PC-3 (cell line): ENCODE measurements around the gene FBLIM1. TPM values are rescaled to one million over a fixed set of nuclear protein-coding genes. Genes with fewer than 3 reads are reported as not detected.

Experiments
- ATAC-seq: fragments of 200-7000 bp; cut with Tn5 transposase; 2 replicates; pipeline ENCODE4 v1.9.1; 2020; ENCODE audit warnings: mild to moderate bottlenecking, moderate library complexity
- BruUV-seq: library from RNA; stranded (reverse); fragments of 400-500 nt; replicated peaks from 2 replicates; lab custom pipeline; 2021; lab: Mats Ljungman, UMichigan
- CTCF ChIA-PET: fragments of 300-600 bp; sonication (Branson Sonifier 250); formaldehyde crosslinking; loops from one replicate; lab custom pipeline; 2022; ENCODE audit warnings: antibody characterized with exemption; lab: Charles Lee
- POLR2A ChIA-PET: fragments of 300-600 bp; sonication (Branson Sonifier 250); formaldehyde crosslinking; loops from one replicate; lab custom pipeline; 2022; ENCODE audit warnings: antibody characterized with exemption; ENCODE audit not compliant: unreplicated experiment; lab: Charles Lee
- DNase-seq: peaks from one replicate; pipeline ENCODE4 v3.0.0-alpha.2; 2015
- H2AFZ ChIP-seq: fragments of 300-600 bp; sonication (generic); 2 replicates; pipeline ENCODE4 v1.6.0; 2016; ENCODE audit warnings: antibody characterized with exemption, low read length
- H3F3A ChIP-seq: fragments of 300-600 bp; sonication (generic); one replicate; pipeline ENCODE4 v1.6.0; 2017; ENCODE audit warnings: antibody characterized with exemption, low read length, control low read depth, mild to moderate bottlenecking; ENCODE audit not compliant: unreplicated experiment
- H3K27ac ChIP-seq: fragments of 300-600 bp; sonication (generic); 2 replicates; pipeline ENCODE4 v1.5.1; 2016; ENCODE audit warnings: mild to moderate bottlenecking, low read length
- H3K27me3 ChIP-seq: fragments of 300-600 bp; sonication (generic); 2 replicates; pipeline ENCODE4 v1.6.1; 2016; ENCODE audit warnings: low read length, mixed read lengths
- H3K36me3 ChIP-seq: fragments of 300-600 bp; sonication (generic); 2 replicates; pipeline ENCODE4 v1.6.1; 2016; ENCODE audit warnings: low read depth, mixed run types, low read length, mixed read lengths
- H3K4me1 ChIP-seq: fragments of 300-600 bp; sonication (generic); 2 replicates; pipeline ENCODE4 v1.5.1; 2016; ENCODE audit warnings: low read length; ENCODE audit not compliant: insufficient read depth
- H3K4me2 ChIP-seq: fragments of 300-600 bp; sonication (generic); 2 replicates; pipeline ENCODE4 v1.6.0; 2016; ENCODE audit warnings: low read length
- H3K4me3 ChIP-seq: fragments of 300-600 bp; sonication (generic); 2 replicates; pipeline ENCODE4 v1.5.1; 2016; ENCODE audit warnings: mild to moderate bottlenecking, low read length, mixed read lengths
- H3K79me2 ChIP-seq: fragments of 300-600 bp; sonication (generic); 2 replicates; pipeline ENCODE4 v1.6.1; 2017; ENCODE audit warnings: low read length, mixed read lengths
- H3K9ac ChIP-seq: fragments of 300-600 bp; sonication (generic); 2 replicates; pipeline ENCODE4 v1.6.0; 2016; ENCODE audit warnings: mild to moderate bottlenecking, low read length
- H3K9me2 ChIP-seq: fragments of 300-600 bp; sonication (generic); replicated peaks from 2 replicates; pipeline ENCODE4 v1.6.1; 2016; ENCODE audit warnings: mixed run types, low read length, mixed read lengths
- H3K9me3 ChIP-seq: fragments of 300-600 bp; sonication (generic); 2 replicates; pipeline ENCODE4 v1.6.1; 2016; ENCODE audit warnings: low read length, mixed read lengths
- H4K20me1 ChIP-seq: fragments of 300-600 bp; sonication (generic); 2 replicates; pipeline ENCODE4 v1.6.1; 2016; ENCODE audit warnings: low read length, mixed read lengths
- CTCF ChIP-seq: fragments of 300-600 bp; sonication (generic); conservative IDR thresholded peaks from 2 replicates; pipeline ENCODE4 v1.5.1; 2017; ENCODE audit warnings: antibody characterized with exemption, low read depth, mild to moderate bottlenecking, low read length
- EZH2 ChIP-seq: fragments of 300-600 bp; sonication (generic); IDR thresholded peaks from one replicate; pipeline ENCODE4 v1.6.1; 2017; ENCODE audit warnings: antibody characterized with exemption, mild to moderate bottlenecking, low read length; ENCODE audit not compliant: unreplicated experiment
- EZH2phosphoT487 ChIP-seq: fragments of 300-600 bp; sonication (generic); IDR thresholded peaks from 2 replicates; pipeline ENCODE4 v1.6.1; 2018; ENCODE audit warnings: mild to moderate bottlenecking, antibody characterized with exemption, low read length, borderline replicate concordance
- intact Hi-C: fragments of 100-400 bp; cut with micrococcal nuclease; formaldehyde crosslinking; loops from 2 replicates; pipeline ENCODE4 v1.9.0; 2023
- total RNA-seq: library from RNA; depleted of rRNA; stranded (reverse); fragments of >200 nt; gene quantifications from 2 replicates; pipeline ENCODE4 v1.2.3, GENCODE V29; 2014

The FBLIM1 gene
- total RNA-seq, 1 experiment from 2014 or later, result 74.1 TPM

- no peaks in the 10 kb centered on the region for H3K27me3 ChIP-seq
- H3K4me1 ChIP-seq, result peaks cover 8% of the 10 kb centered on the region
- H3K4me2 ChIP-seq, result no peak overlapping the region
- DNase-seq (peak; percentile 44), ATAC-seq (peak; percentile 59)
- no peaks in the 10 kb centered on the region for H3K9me3 ChIP-seq
- H3K36me3 ChIP-seq, result no peaks in the 10 kb centered on the region
- H3K9ac ChIP-seq, result no peak overlapping the region
- no peaks in the 10 kb centered on the region for H4K20me1 ChIP-seq
- ChIA-PET CTCF (no interaction called here), POLR2A (interaction anchor here (0.6 kb wide), 1 partner anchor 888 kb away, joined by 5 read pairs; no protein-coding TSS in a partner anchor)
- H3K9me2 ChIP-seq, result no peaks in the 10 kb centered on the region
- no peak overlapping the region for H2AFZ ChIP-seq
- H3K4me3 ChIP-seq, result no peak overlapping the region
- no TSS peak for BruUV-seq
- H3F3A ChIP-seq, result no peaks in the 10 kb centered on the region
- TF ChIP-seq EZH2phosphoT487 (no peak), CTCF (no peak), EZH2 (no peak)
- H3K79me2 ChIP-seq, result no peaks in the 10 kb centered on the region
- intact Hi-C loops, result no loop called here
- H3K27ac ChIP-seq, result no peak overlapping the region
Measured at GRCh38 chr1:15808955-15809354, 50.4 kb downstream of the FBLIM1 start.

- POLR2A ChIA-PET, result no interaction called here
- no peak for TF ChIP-seq CTCF
- no peak for TF ChIP-seq EZH2
- no peak for TF ChIP-seq EZH2phosphoT487
- Histone ChIP-seq H4K20me1 (no peaks in the 10 kb centered on the region), H3F3A (no peaks in the 10 kb centered on the region), H2AFZ (no peak overlapping the region), H3K9me3 (no peaks in the 10 kb centered on the region), H3K27me3 (no peaks in the 10 kb centered on the region), H3K27ac (no peak overlapping the region), H3K9me2 (no peaks in the 10 kb centered on the region), H3K9ac (no peak overlapping the region), H3K36me3 (no peaks in the 10 kb centered on the region), H3K79me2 (no peaks in the 10 kb centered on the region), H3K4me1 (peaks cover 8% of the 10 kb centered on the region), H3K4me2 (no peak overlapping the region), H3K4me3 (no peak overlapping the region)
- intact Hi-C loops, result no loop called here
- no peak for ATAC-seq
- DNase-seq, result no peak
- BruUV-seq, result no TSS peak
- CTCF ChIA-PET, result no interaction called here
Measured at GRCh38 chr1:15810073-15810472, 51.5 kb downstream of the FBLIM1 start.

GRCh38 chr1:15816674-15817073 is 58.1 kb downstream of the FBLIM1 start:
- ATAC-seq (no peak), DNase-seq (no peak)
- no TSS peak for BruUV-seq
- no peak overlapping the region for H2AFZ ChIP-seq
- H4K20me1 ChIP-seq, result no peaks in the 10 kb centered on the region
- no peaks in the 10 kb centered on the region for H3K79me2 ChIP-seq
- no peaks in the 10 kb centered on the region for H3K9me3 ChIP-seq
- H3K27ac ChIP-seq, result no peak overlapping the region
- H3K36me3 ChIP-seq, result no peaks in the 10 kb centered on the region
- H3K9me2 ChIP-seq, result no peaks in the 10 kb centered on the region
- H3K9ac ChIP-seq, result no peak overlapping the region
- intact Hi-C loops, result no loop called here
- no peaks in the 10 kb centered on the region for H3K27me3 ChIP-seq
- POLR2A ChIA-PET, result no interaction called here
- H3F3A ChIP-seq, result no peaks in the 10 kb centered on the region
- no peak overlapping the region for H3K4me3 ChIP-seq
- H3K4me2 ChIP-seq, result no peak overlapping the region
- CTCF ChIA-PET, result no interaction called here
- TF ChIP-seq EZH2, result no peak
- no peak for TF ChIP-seq EZH2phosphoT487
- no peak for TF ChIP-seq CTCF
- peaks cover 4% of the 10 kb centered on the region; the same call in 1 of the 2 replicates for H3K4me1 ChIP-seq
